B cell (primary cell): Measurements from ENCODE around the gene HADHB. TPM values are rescaled to one million over a fixed set of nuclear protein-coding genes. Genes with fewer than 3 reads are reported as not detected.

Experiments
- ATAC-seq: fragments of 200-7000 bp; cut with Tn5 transposase; one replicate; pipeline ENCODE4 v1.10.0; 2021; ENCODE audit warnings: low read depth, mild to moderate bottlenecking, moderate number of reproducible peaks, moderate library complexity
- CTCF ChIA-PET: fragments of 350-600 bp; sonication (Branson Sonifier 250); formaldehyde crosslinking; loops from one replicate; lab custom pipeline; 2021; ENCODE audit warnings: antibody characterized with exemption, inconsistent platforms; lab: Charles Lee
- POLR2A ChIA-PET: fragments of 350-600 bp; sonication (Branson Sonifier 250); formaldehyde crosslinking; loops from one replicate; lab custom pipeline; 2021; ENCODE audit warnings: antibody characterized with exemption; lab: Charles Lee
- DNase-seq: peaks from one replicate; pipeline ENCODE4 v3.0.0; 2013
- H2AFZ ChIP-seq: 2 replicates; pipeline ENCODE4 v1.6.1; 2012; ENCODE audit warnings: mild to moderate bottlenecking, low read depth, low read length; ENCODE audit not compliant: insufficient read depth, poor library complexity, severe bottlenecking
- H3K27ac ChIP-seq, 2 donors: 1 replicate in 1 of 2; 2 replicates in 1 of 2; pipeline ENCODE4 v1.5.1; 2012 to 2013; ENCODE audit warnings: low read length in 2 of 2, mild to moderate bottlenecking in 2 of 2, moderate library complexity in 1 of 2
- H3K27me3 ChIP-seq, 4 experiments: fragments of 200-600 bp in 1 of 4; sonication (generic) in 1 of 4; replicated peaks in 1 of 4; 1 replicate in 2 of 4; 2 replicates in 2 of 4; pipeline versions ENCODE4 v1.6.1 to v1.7.0; 2013 to 2016; ENCODE audit warnings: low read length in 3 of 4, mild to moderate bottlenecking in 2 of 4, mixed read lengths in 1 of 4, moderate library complexity in 1 of 4; ENCODE audit not compliant: insufficient read depth in 4 of 4, control insufficient read depth in 3 of 4; ENCODE audit errors: control extremely low read depth in 1 of 4
- H3K36me3 ChIP-seq, 2 experiments: replicated peaks in 1 of 2; 1 replicate in 1 of 2; 2 replicates in 1 of 2; pipeline versions ENCODE4 v1.6.1 to v1.7.1; 2013; ENCODE audit warnings: low read length in 1 of 2; ENCODE audit not compliant: insufficient read depth in 2 of 2, control insufficient read depth in 1 of 2; ENCODE audit errors: control extremely low read depth in 1 of 2, extremely low read depth in 1 of 2
- H3K4me1 ChIP-seq, 2 donors: fragments of 200-600 bp in 1 of 2; sonication (generic) in 1 of 2; 1 replicate in 1 of 2; 2 replicates in 1 of 2; pipeline versions ENCODE4 v1.5.1 to v1.6.1; 2013 to 2017; ENCODE audit warnings: low read length in 2 of 2; ENCODE audit not compliant: control insufficient read depth in 2 of 2, insufficient read depth in 2 of 2
- H3K4me2 ChIP-seq: replicated peaks from 2 replicates; pipeline ENCODE3; 2012; ENCODE audit warnings: mild to moderate bottlenecking, low read depth, low read length; ENCODE audit not compliant: poor library complexity, severe bottlenecking
- H3K4me3 ChIP-seq, 5 experiments: fragments of 200-600 bp in 1 of 5; sonication (generic) in 1 of 5; 1 replicate in 3 of 5; 2 replicates in 2 of 5; pipeline versions ENCODE4 v1.5.1 to v1.7.0; 2011 to 2016; ENCODE audit warnings: low read length in 4 of 5, mild to moderate bottlenecking in 4 of 5, low read depth in 2 of 5, control low read depth in 1 of 5, moderate library complexity in 1 of 5; ENCODE audit not compliant: insufficient read depth in 1 of 5; ENCODE audit errors: control extremely low read depth in 1 of 5, extremely low read depth in 1 of 5
- H3K79me2 ChIP-seq: fragments of 200-600 bp; sonication (generic); one replicate; pipeline ENCODE4 v1.6.0; 2016; ENCODE audit warnings: low read length; ENCODE audit not compliant: control insufficient read depth, insufficient read depth
- H3K9ac ChIP-seq: fragments of 200-600 bp; sonication (generic); 2 replicates; pipeline ENCODE4 v1.6.1; 2017; ENCODE audit warnings: mild to moderate bottlenecking, low read length, moderate library complexity
- H3K9me3 ChIP-seq, 3 donors: one replicate each; pipeline versions ENCODE4 v1.6.1 to v1.7.1; 2013; ENCODE audit warnings: low read length in 2 of 3; ENCODE audit not compliant: control insufficient read depth in 2 of 3, insufficient read depth in 1 of 3; ENCODE audit errors: control extremely low read depth in 1 of 3
- H4K20me1 ChIP-seq: 2 replicates; pipeline ENCODE4 v1.6.0; 2012; ENCODE audit warnings: mild to moderate bottlenecking, low read length; ENCODE audit not compliant: insufficient read depth, control insufficient read depth, poor library complexity, severe bottlenecking
- H3K27ac Mint-ChIP-seq: one replicate; pipeline ENCODE4 v1.8.0; 2021; ENCODE audit warnings: mixed read lengths
- H3K27me3 Mint-ChIP-seq: one replicate; pipeline ENCODE4 v1.8.0; 2021; ENCODE audit warnings: mixed read lengths
- H3K4me1 Mint-ChIP-seq: one replicate; pipeline ENCODE4 v1.8.0; 2021; ENCODE audit warnings: mixed read lengths
- H3K4me3 Mint-ChIP-seq: one replicate; pipeline ENCODE4 v1.8.0; 2021; ENCODE audit warnings: mixed read lengths
- H3K9me3 Mint-ChIP-seq: one replicate; pipeline ENCODE4 v1.8.0; 2022; ENCODE audit warnings: mixed read lengths; ENCODE audit not compliant: insufficient read depth
- EZH2 ChIP-seq: IDR thresholded peaks from 2 replicates; pipeline ENCODE4 v1.6.1; 2012; ENCODE audit warnings: borderline replicate concordance, low read depth, mild to moderate bottlenecking, moderate library complexity, low read length; ENCODE audit not compliant: insufficient read depth, poor library complexity, severe bottlenecking
- WGBS: methylation state at CpG from one replicate; pipeline ENCODE4 v1.1.5; 2013; ENCODE audit warnings: missing lambda C conversion rate; ENCODE audit not compliant: insufficient coverage; 5-methylcytosine and 5-hydroxymethylcytosine counted together
- intact Hi-C: fragments of 100-400 bp; cut with micrococcal nuclease; formaldehyde crosslinking; loops from one replicate; pipeline ENCODE4 v1.10.0; 2022
- polyA plus RNA-seq: library from polyadenylated mRNA; depleted of rRNA; stranded (reverse); fragments of >200 nt; gene quantifications from 2 replicates; pipeline ENCODE4 v1.2.3, GENCODE V29; 2012
- total RNA-seq, 2 donors: library from RNA; stranded (reverse); fragments of 120-200 nt in 1 of 2; gene quantifications; 1 replicate in 1 of 2; 2 replicates in 1 of 2; pipeline versions ENCODE4 v1.2.3 to v1.2.4, GENCODE V29; 2013 to 2022
- TF ChIP-seq, protein P1 (sequence below): fragments of 200-600 bp; IDR thresholded peaks from one replicate; pipeline ENCODE4 v1.8.0; 2022; ENCODE audit warnings: antibody characterized with exemption, mild to moderate bottlenecking

HADHB gene
- total and polyA plus RNA-seq, 2 donors (not counting 1 experiment from before 2014, with no cell fraction given): 40.6 to 64.2 TPM

DNA sequence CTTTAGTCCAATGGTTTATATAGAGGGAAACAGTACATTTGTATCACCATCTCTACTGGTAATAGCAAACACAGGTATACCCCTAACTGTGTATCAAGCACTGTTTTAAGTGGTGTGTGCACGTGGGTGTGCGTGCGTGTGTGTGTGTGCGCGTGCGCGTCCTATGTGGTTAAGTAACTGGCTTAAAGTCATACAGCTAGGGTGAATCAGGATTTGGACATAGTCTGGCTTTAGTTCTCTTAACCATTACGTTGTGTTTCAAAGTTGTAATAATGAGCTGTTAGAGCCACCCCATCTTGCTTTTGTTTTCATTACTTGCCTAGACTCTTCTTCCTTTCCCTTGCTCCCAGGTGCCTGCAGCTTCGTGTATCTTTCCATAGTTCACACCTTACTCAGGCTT, 2.1 kb downstream of the HADHB start:
- no peaks in the 10 kb centered on the region for H3K9me3 Mint-ChIP-seq
- no peaks in the 10 kb centered on the region for H3K27me3 ChIP-seq
- H3K27ac ChIP-seq: no peak overlapping the region
- no peak overlapping the region for H3K4me3 ChIP-seq
- peaks cover 0 to 1% of the 10 kb centered on the region in 2 experiments for H3K36me3 ChIP-seq
- intact Hi-C loops: no loop called here
- no peak for DNase-seq
- no peaks in the 10 kb centered on the region for H3K9me3 ChIP-seq
- no peak overlapping the region for H3K9ac ChIP-seq
- no peaks in the 10 kb centered on the region for H3K27me3 Mint-ChIP-seq
- no peak overlapping the region for H2AFZ ChIP-seq
- peak overlapping the region; percentile 64 for H3K27ac Mint-ChIP-seq
- POLR2A ChIA-PET: no interaction called here
- H3K4me1 ChIP-seq: peaks cover 24 to 29% of the 10 kb centered on the region in 2 donors
- peaks cover 31% of the 10 kb centered on the region for H4K20me1 ChIP-seq
- no peak for ATAC-seq
- TF ChIP-seq, protein P1, sequence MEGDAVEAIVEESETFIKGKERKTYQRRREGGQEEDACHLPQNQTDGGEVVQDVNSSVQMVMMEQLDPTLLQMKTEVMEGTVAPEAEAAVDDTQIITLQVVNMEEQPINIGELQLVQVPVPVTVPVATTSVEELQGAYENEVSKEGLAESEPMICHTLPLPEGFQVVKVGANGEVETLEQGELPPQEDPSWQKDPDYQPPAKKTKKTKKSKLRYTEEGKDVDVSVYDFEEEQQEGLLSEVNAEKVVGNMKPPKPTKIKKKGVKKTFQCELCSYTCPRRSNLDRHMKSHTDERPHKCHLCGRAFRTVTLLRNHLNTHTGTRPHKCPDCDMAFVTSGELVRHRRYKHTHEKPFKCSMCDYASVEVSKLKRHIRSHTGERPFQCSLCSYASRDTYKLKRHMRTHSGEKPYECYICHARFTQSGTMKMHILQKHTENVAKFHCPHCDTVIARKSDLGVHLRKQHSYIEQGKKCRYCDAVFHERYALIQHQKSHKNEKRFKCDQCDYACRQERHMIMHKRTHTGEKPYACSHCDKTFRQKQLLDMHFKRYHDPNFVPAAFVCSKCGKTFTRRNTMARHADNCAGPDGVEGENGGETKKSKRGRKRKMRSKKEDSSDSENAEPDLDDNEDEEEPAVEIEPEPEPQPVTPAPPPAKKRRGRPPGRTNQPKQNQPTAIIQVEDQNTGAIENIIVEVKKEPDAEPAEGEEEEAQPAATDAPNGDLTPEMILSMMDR: no peak
- no peak for TF ChIP-seq EZH2
- H3K4me2 ChIP-seq: peak overlapping the region; percentile 91
- CTCF ChIA-PET: no interaction called here
- WGBS: 88% methylated on average over 8 of the region's 9 CpGs
- peak overlapping the region; percentile 62 for H3K4me3 Mint-ChIP-seq
- H3K79me2 ChIP-seq: peaks cover 97% of the 10 kb centered on the region
- peaks cover 53% of the 10 kb centered on the region for H3K4me1 Mint-ChIP-seq

DNA sequence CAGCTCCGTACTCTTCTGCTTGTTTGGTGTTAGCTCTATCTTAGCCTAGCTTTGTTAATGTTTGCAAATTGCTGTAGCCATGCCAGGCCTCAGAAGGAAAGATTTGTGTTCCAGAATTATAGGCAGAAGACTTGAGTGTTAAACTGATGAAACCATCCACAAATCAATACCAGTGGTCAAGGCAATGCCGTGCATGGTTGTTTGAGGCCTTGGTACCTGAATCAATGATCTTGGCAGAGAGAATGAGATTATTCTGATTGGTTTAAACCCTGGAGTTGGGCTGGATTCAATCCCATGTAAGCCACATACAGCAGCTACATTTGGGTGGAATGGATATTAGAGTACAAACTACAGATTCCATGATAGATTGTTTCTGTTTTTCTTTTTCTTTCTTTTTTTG, 4.9 kb downstream of the HADHB start:
- H3K4me3 Mint-ChIP-seq: no peak overlapping the region
- peaks cover 41% of the 10 kb centered on the region for H3K4me1 Mint-ChIP-seq
- ChIA-PET CTCF (no interaction called here), POLR2A (no interaction called here)
- no peaks in the 10 kb centered on the region for H3K27me3 Mint-ChIP-seq
- H3K4me1 ChIP-seq: peaks cover 16 to 19% of the 10 kb centered on the region in 2 donors
- TF ChIP-seq EZH2: no peak
- TF ChIP-seq, protein P1: no peak
- peaks cover 91% of the 10 kb centered on the region for H3K79me2 ChIP-seq
- H3K9me3 Mint-ChIP-seq: no peaks in the 10 kb centered on the region
- H3K4me2 ChIP-seq: no peak overlapping the region
- H3K9ac ChIP-seq: no peak overlapping the region
- H4K20me1 ChIP-seq: peaks cover 48% of the 10 kb centered on the region
- no peak overlapping the region for H2AFZ ChIP-seq
- DNase-seq: no peak
- no CpG with 5 or more reads among the region's 2 CpGs for WGBS
- H3K27ac ChIP-seq: no peak overlapping the region
- no peaks in the 10 kb centered on the region for H3K27me3 ChIP-seq
- H3K36me3 ChIP-seq: peaks cover 0 to 5% of the 10 kb centered on the region in 2 experiments
- no peak overlapping the region for H3K27ac Mint-ChIP-seq
- ATAC-seq: no peak
- no peak overlapping the region for H3K4me3 ChIP-seq
- intact Hi-C loops: no loop called here
- no peaks in the 10 kb centered on the region for H3K9me3 ChIP-seq
